ENCODE measurements around the gene RGS6.

RGS6 gene

GRCh38 chr14:71952381-71953363 is 20.4 kb downstream of the RGS6 start:
- DNase-seq, result no peak

GRCh38 chr14:71956920-71957563 is 24.8 kb downstream of the RGS6 start:
- DNase-seq, result no peak

- no peak for DNase-seq
These were observed 26.8 kb downstream of the RGS6 start for GRCh38 chr14:71959055-71959454.

- no peak for DNase-seq
These were observed 28.5 kb downstream of the RGS6 start for GRCh38 chr14:71960494-71961353.

GRCh38 chr14:71961972-71962371 is 29.7 kb downstream of the RGS6 start:
- no peak for DNase-seq

- no peak for DNase-seq
These were observed 32.5 kb downstream of the RGS6 start for GRCh38 chr14:71964716-71965115.

GRCh38 chr14:71966528-71966927 is 34.3 kb downstream of the RGS6 start:
- no peak for DNase-seq

- no peak for DNase-seq
These were observed 35.5 kb downstream of the RGS6 start for GRCh38 chr14:71967704-71968103.

GRCh38 chr14:71970272-71970671 is 38.0 kb downstream of the RGS6 start:
- no peak for DNase-seq

- peak; percentile 55 for DNase-seq
These were observed 53.4 kb downstream of the RGS6 start for GRCh38 chr14:71985538-71986189.

GRCh38 chr14:71988476-71988875 is 56.2 kb downstream of the RGS6 start:
- no peak for DNase-seq

- DNase-seq, result no peak
These were observed 56.7 kb downstream of the RGS6 start for GRCh38 chr14:71988939-71989338.

- DNase-seq, result no peak
These were observed 62.2 kb downstream of the RGS6 start for GRCh38 chr14:71994416-71994815.

GRCh38 chr14:71995741-71996140 is 63.5 kb downstream of the RGS6 start:
- no peak for DNase-seq

- DNase-seq, result no peak
These were observed 64.4 kb downstream of the RGS6 start for GRCh38 chr14:71996610-71997009.

- no peak for DNase-seq
These were observed 68.7 kb downstream of the RGS6 start for GRCh38 chr14:72000907-72001306.

- no peak for DNase-seq
These were observed 70.5 kb downstream of the RGS6 start for GRCh38 chr14:72002731-72003130.

- no peak for DNase-seq
These were observed 76.4 kb downstream of the RGS6 start for GRCh38 chr14:72008666-72009065.

GRCh38 chr14:72010474-72010873 is 78.2 kb downstream of the RGS6 start:
- DNase-seq, result no peak

- no peak for DNase-seq
These were observed 81.6 kb downstream of the RGS6 start for GRCh38 chr14:72013721-72014345.

GRCh38 chr14:72014486-72014885 is 82.3 kb downstream of the RGS6 start:
- no peak for DNase-seq

- DNase-seq, result no peak
These were observed 85.1 kb downstream of the RGS6 start for GRCh38 chr14:72017290-72017689.

All from right forelimb (tissue), 1 donor.